ENCODE measurements around the gene DMTF1. TPM values are rescaled to one million over a fixed set of nuclear protein-coding genes. Genes with fewer than 3 reads are reported as not detected.

DMTF1 gene
- total and polyA plus RNA-seq, 2 of the 8 experiments (the other 6 are each of a cell fraction or from before 2014, with no cell fraction given), result 86.0 to 115 TPM

DNA sequence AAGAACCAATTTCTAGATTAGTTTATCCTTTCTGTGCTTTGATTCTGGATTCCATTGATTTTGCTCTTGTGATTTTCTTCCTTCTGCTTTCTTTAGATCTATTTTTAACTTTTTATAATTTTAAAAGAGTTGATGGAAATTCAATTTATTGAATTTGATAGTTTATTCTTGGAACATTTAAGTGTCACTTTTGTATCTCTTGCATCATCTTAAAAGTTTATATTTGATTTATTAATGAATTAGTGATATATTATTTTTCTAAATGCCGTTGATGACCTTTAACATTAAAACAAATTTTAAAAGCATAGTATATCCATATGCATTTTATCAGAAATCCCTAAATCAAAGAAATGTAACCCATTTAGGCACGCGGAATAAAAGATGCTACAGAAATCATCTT is 26.9 kb downstream of the DMTF1 start:
- H3K18ac ChIP-seq (ENCODE audit: extremely low read depth, low read length), result no peak overlapping the region
- no peak for FAIRE-seq
- no peaks in the 10 kb centered on the region for H4K20me1 ChIP-seq (replicated peaks in 1 of 2; ENCODE audit: control insufficient read depth in 1 of 2, insufficient read depth in 2 of 2, low read length in 2 of 2)
- H3K4me1 ChIP-seq (replicated peaks in 1 of 4; ENCODE audit: control insufficient read depth in 3 of 4, insufficient read depth in 4 of 4, low read length in 3 of 4), result no peaks in the 10 kb centered on the region
- no peaks in the 10 kb centered on the region for H3K27me3 ChIP-seq (replicated peaks in 1 of 4; ENCODE audit: control insufficient read depth in 3 of 4, extremely low read depth in 1 of 4, insufficient read depth in 3 of 4, low read length in 3 of 4)
- H2BK12ac ChIP-seq (ENCODE audit: low read depth, low read length), result no peak overlapping the region
- H2BK5ac ChIP-seq (ENCODE audit: low read depth, low read length), result no peak overlapping the region
- WGBS, 2 experiments (ENCODE audit: extremely low coverage in 1 of 2, insufficient coverage in 1 of 2, insufficient read length in 1 of 2, insufficient replicate concordance in 2 of 2, low coverage in 1 of 2, low lambda C conversion rate in 2 of 2, missing lambda C conversion rate in 1 of 2), result 92% methylated on average over 3 of the region's 3 CpGs; no CpG with 5 or more reads in 1 of the 2 experiments
- no peak overlapping the region for H2BK15ac ChIP-seq (ENCODE audit: low read length)
- TF ChIP-seq SAP30 (IDR thresholded peaks at IDR 0.05; ENCODE audit: insufficient read depth, insufficient replicate concordance, low read length) (no peak), CTBP2 (IDR thresholded peaks at IDR 0.05; ENCODE audit: borderline replicate concordance, insufficient read depth, insufficient read length, low read length) (no peak), SUZ12 (IDR thresholded peaks at IDR 0.05; ENCODE audit: low read length) (no peak), GABPA (IDR thresholded peaks at IDR 0.05; ENCODE audit: borderline replicate concordance, insufficient read depth, low read length) (no peak), JUN (IDR thresholded peaks at IDR 0.05; ENCODE audit: low read depth, low read length) (no peak), KDM1A (IDR thresholded peaks at IDR 0.05; ENCODE audit: borderline replicate concordance, low read length) (no peak), RXRA (IDR thresholded peaks at IDR 0.05; ENCODE audit: insufficient read depth, low read depth, low read length) (no peak), RNF2 (IDR thresholded peaks at IDR 0.05; ENCODE audit: borderline replicate concordance, low read depth, low read length, missing control alignments, poor library complexity, severe bottlenecking) (no peak), NRF1 (IDR thresholded peaks at IDR 0.05; ENCODE audit: low read depth, low read length) (no peak)
- no peak overlapping the region for H2AFZ ChIP-seq (ENCODE audit: low read length)
- peaks cover 19 to 94% (median 46%) of the 10 kb centered on the region in 4 experiments for H3K36me3 ChIP-seq (ENCODE audit: control insufficient read depth in 2 of 4, insufficient read depth in 4 of 4, low read length in 3 of 4)
- H3K9me3 ChIP-seq (ENCODE audit: insufficient read depth in 2 of 2, low read depth in 1 of 2, low read length in 1 of 2), result no peaks in the 10 kb centered on the region
- 0 out of 4 replicates have a peak, but pooled peaks cover 0 to 3% of the 10 kb centered on the region in 2 experiments for H3K79me2 ChIP-seq (ENCODE audit: control insufficient read depth in 1 of 2, insufficient read depth in 2 of 2, low read length in 2 of 2)
- no peak overlapping the region for H2BK120ac ChIP-seq (replicated peaks; ENCODE audit: low read depth, low read length)
- no peak for DNase-seq (ENCODE audit: low read depth in 1 of 2, low spot score in 2 of 2)
- no peak overlapping the region for H4K91ac ChIP-seq (replicated peaks; ENCODE audit: insufficient read length, low read length)
- no peak overlapping the region for H3K4ac ChIP-seq (replicated peaks; ENCODE audit: insufficient read length, low read depth, low read length)
- H3K23ac ChIP-seq (ENCODE audit: insufficient read length), result no peak overlapping the region
- ChIA-PET CTCF (ENCODE audit: partially characterized antibody) (no interaction called here), POLR2A (ENCODE audit: partially characterized antibody) (no interaction called here)
- H3K56ac ChIP-seq (replicated peaks; ENCODE audit: insufficient read length, low read depth, low read length), result no peak overlapping the region
- H3K27ac ChIP-seq (ENCODE audit: low read depth, low read length), result no peak overlapping the region
- no peak overlapping the region for H2AK5ac ChIP-seq (ENCODE audit: low read depth, low read length)
- no peak overlapping the region for H4K5ac ChIP-seq (ENCODE audit: insufficient read length, low read depth, low read length)
- no peaks in the 10 kb centered on the region for H3K79me1 ChIP-seq (ENCODE audit: low read depth, low read length)
- H3K4me3 ChIP-seq (ENCODE audit: extremely low read depth in 1 of 4, insufficient read depth in 2 of 4, low read depth in 3 of 4, low read length in 4 of 4), result no peak overlapping the region
- H3K23me2 ChIP-seq (ENCODE audit: low read depth, low read length), result no peaks in the 10 kb centered on the region
- no peak overlapping the region for H4K8ac ChIP-seq (ENCODE audit: extremely low read depth, insufficient read depth, low read length)
- no peak overlapping the region for H3K9ac ChIP-seq (replicated peaks in 1 of 4; ENCODE audit: extremely low read depth in 1 of 4, low read depth in 3 of 4, low read length in 3 of 4)
- H3K4me2 ChIP-seq (ENCODE audit: insufficient read depth in 1 of 2, low read depth in 2 of 2, low read length in 2 of 2), result no peak overlapping the region
- H3K14ac ChIP-seq (ENCODE audit: insufficient read length), result no peak overlapping the region
- no peak overlapping the region for H2BK20ac ChIP-seq (ENCODE audit: low read length)
